Left ventricle myocardium inferior (tissue), 1 donor: ENCODE data around the gene C11orf21. TPM values are rescaled to one million over a fixed set of nuclear protein-coding genes. Genes with fewer than 3 reads are reported as not detected.

Source experiments
- DNase-seq: peaks from one replicate; pipeline ENCODE4 v3.0.0-alpha.2; 2020
- H3K27ac ChIP-seq: fragments of 200-600 bp; replicated peaks from 2 replicates; pipeline ENCODE4 v1.8.0; 2021
- H3K27me3 ChIP-seq: fragments of 200-600 bp; 2 replicates; pipeline ENCODE4 v1.8.0; 2021; ENCODE audit warnings: low read depth
- H3K36me3 ChIP-seq: fragments of 200-600 bp; 2 replicates; pipeline ENCODE4 v1.8.0; 2021
- H3K4me1 ChIP-seq: fragments of 200-600 bp; 2 replicates; pipeline ENCODE4 v1.8.0; 2021
- H3K4me3 ChIP-seq: fragments of 200-600 bp; 2 replicates; pipeline ENCODE4 v1.8.0; 2021; ENCODE audit warnings: mild to moderate bottlenecking, moderate library complexity
- H3K9me3 ChIP-seq: fragments of 200-600 bp; replicated peaks from 2 replicates; pipeline ENCODE4 v1.8.0; 2021
- CTCF ChIP-seq: fragments of 200-600 bp; IDR thresholded peaks from 2 replicates; pipeline ENCODE4 v1.8.0; 2021; ENCODE audit warnings: antibody characterized with exemption, mild to moderate bottlenecking, borderline replicate concordance
- intact Hi-C: fragments of 100-400 bp; cut with micrococcal nuclease; formaldehyde crosslinking; loops from one replicate; pipeline ENCODE4 v1.11.0; 2022
- total RNA-seq: library from RNA; stranded (reverse); fragmentation: NEBNext Ultra II Directional; extraction: Animal tissue kit (Norgen Biotek cat#: 25700); gene quantifications from one replicate; pipeline ENCODE4 v1.2.1, GENCODE V29; 2021
- donor health status: DM: no; HTN: yes; CAD: no; lungs with severe emphysema.

The C11orf21 gene
- total RNA-seq, 1 donor from 2014 or later = 36.0 TPM

- peaks cover 27% of the 10 kb centered on the region for H3K4me1 ChIP-seq
- DNase-seq = no peak
- TF ChIP-seq CTCF = no peak
- H3K9me3 ChIP-seq = no peaks in the 10 kb centered on the region
- peaks cover 77% of the 10 kb centered on the region for H3K27me3 ChIP-seq
- H3K27ac ChIP-seq = no peak overlapping the region
- intact Hi-C loops = no loop called here
- no peaks in the 10 kb centered on the region for H3K36me3 ChIP-seq
- H3K4me3 ChIP-seq = peak overlapping the region; percentile 64
Measured at GRCh38 chr11:2267851-2268728, 33.6 kb downstream of the C11orf21 start.

- Histone ChIP-seq H3K9me3 (no peaks in the 10 kb centered on the region), H3K4me1 (peaks cover 27% of the 10 kb centered on the region), H3K27me3 (peaks cover 77% of the 10 kb centered on the region), H3K4me3 (no peak overlapping the region), H3K36me3 (no peaks in the 10 kb centered on the region), H3K27ac (no peak overlapping the region)
- no peak for TF ChIP-seq CTCF
- intact Hi-C loops = no loop called here
- DNase-seq = no peak
Measured at GRCh38 chr11:2267306-2267850, 34.3 kb downstream of the C11orf21 start.

GRCh38 chr11:2266586-2267305 is 35.0 kb downstream of the C11orf21 start:
- Histone ChIP-seq H3K36me3 (no peaks in the 10 kb centered on the region), H3K4me3 (no peak overlapping the region), H3K4me1 (peaks cover 27% of the 10 kb centered on the region), H3K9me3 (no peaks in the 10 kb centered on the region), H3K27me3 (peaks cover 77% of the 10 kb centered on the region), H3K27ac (no peak overlapping the region)
- intact Hi-C loops = no loop called here
- no peak for DNase-seq
- no peak for TF ChIP-seq CTCF

GRCh38 chr11:2265854-2266585 is 35.7 kb downstream of the C11orf21 start:
- H3K9me3 ChIP-seq = no peaks in the 10 kb centered on the region
- H3K36me3 ChIP-seq = no peaks in the 10 kb centered on the region
- no peak for DNase-seq
- no peak overlapping the region for H3K27ac ChIP-seq
- peaks cover 77% of the 10 kb centered on the region for H3K27me3 ChIP-seq
- peaks cover 25% of the 10 kb centered on the region for H3K4me1 ChIP-seq
- H3K4me3 ChIP-seq = no peak overlapping the region
- intact Hi-C loops = no loop called here
- no peak for TF ChIP-seq CTCF

- no peak overlapping the region for H3K27ac ChIP-seq
- intact Hi-C loops = no loop called here
Measured at GRCh38 chr11:2265396-2265795, 36.3 kb downstream of the C11orf21 start.

More at GRCh38 chr11:2265396-2265795, 36.3 kb downstream of the C11orf21 start:
- H3K27me3 ChIP-seq = peaks cover 77% of the 10 kb centered on the region
- H3K4me3 ChIP-seq = no peak overlapping the region
- H3K4me1 ChIP-seq = peaks cover 19% of the 10 kb centered on the region
- TF ChIP-seq CTCF = no peak
- no peaks in the 10 kb centered on the region for H3K9me3 ChIP-seq
- no peaks in the 10 kb centered on the region for H3K36me3 ChIP-seq
- no peak for DNase-seq
